Stimulated activated CD8-positive, alpha-beta memory T cell treated with anti-CD3 and anti-CD28 coated beads, Interleukin-4, amount 100 ng/mL, for 48 hours (primary cell): ENCODE results near the gene HLF.

ENCODE experiments used
- DNase-seq: peaks from one replicate; pipeline ENCODE4 v3.0.0-alpha.2; 2020

Gene HLF

GRCh38 chr17:55258578-55259135, 6.1 kb upstream of the HLF start:
- DNase-seq, result no peak

- DNase-seq, result no peak
These were observed 5.1 kb upstream of the HLF start for GRCh38 chr17:55259684-55260111.

- no peak for DNase-seq
These were observed 3.4 kb upstream of the HLF start for GRCh38 chr17:55261311-55261710.

GRCh38 chr17:55263569-55264277, 1.0 kb upstream of the HLF start:
- DNase-seq, result no peak

GRCh38 chr17:55264278-55264644, 499 bp upstream of the HLF start:
- DNase-seq, result no peak

DNA sequence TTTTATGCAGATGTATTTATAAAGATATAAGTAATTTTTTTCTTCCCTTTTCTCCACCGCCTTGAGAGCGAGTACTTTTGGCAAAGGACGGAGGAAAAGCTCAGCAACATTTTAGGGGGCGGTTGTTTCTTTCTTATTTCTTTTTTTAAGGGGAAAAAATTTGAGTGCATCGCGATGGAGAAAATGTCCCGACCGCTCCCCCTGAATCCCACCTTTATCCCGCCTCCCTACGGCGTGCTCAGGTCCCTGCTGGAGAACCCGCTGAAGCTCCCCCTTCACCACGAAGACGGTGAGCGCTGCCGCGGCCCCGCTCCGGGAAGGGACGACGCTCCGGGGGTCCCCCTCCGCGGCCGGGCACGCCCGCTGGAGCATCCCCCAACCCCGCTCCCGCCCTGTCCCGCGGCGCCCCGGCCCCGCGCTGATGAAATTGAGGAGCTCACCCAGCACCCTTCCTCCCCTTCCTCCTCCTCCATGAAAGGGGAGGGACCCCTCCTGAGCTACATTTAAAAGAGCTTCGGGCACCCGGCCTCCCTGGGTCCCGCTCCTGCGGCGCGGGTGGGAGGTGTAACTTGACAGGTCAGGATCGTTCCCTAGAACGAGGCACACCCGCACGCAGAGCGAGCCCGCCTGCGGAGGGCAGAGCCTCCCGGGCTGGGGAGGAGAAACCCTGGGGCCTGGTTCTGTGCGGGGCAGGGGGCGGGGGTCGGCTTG, 706 bp downstream of the HLF start:
- peak; percentile 31 for DNase-seq

DNA sequence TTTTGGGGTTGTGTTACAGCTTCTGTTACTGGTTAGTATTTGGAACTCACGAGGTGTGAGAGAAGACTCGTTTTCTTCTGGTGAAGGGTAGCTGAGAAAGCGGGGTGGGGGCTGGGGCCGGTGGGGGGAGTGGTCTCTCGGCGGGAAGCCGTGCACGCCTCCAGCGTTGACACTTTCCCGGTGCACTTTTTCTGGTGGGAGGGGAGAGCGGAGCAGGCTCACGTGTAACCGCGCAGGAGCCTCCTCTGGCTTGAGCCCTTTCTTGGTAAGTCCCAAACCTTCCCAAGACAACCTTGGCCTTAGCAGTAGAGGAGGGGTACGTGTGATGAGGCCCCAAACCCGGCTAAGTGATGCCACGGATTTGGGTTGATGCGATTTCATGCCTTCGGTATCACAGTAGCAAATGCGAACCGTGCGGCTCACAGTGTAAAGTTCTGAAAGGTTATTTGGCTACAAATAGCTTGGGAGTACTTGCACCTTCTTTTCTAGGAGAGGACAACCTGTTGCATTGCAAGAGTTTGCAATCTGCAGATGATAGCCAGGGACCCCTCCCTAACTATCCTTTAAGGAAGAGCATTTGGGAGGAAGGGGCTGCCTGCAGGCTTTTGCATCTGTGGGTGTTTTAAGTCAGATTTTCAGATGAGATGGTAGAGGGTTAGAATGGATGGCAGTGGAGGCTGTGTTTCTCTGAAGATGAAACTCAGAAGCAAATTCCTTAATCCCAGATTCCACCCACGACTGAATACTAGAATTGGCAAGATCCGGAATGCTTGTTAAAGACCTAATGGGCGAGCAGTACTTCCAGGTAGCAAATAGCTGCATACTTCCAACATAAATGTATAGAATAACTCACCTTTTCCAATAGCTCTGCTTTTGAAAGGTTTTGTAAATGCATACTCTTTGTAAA, 1.5 kb downstream of the HLF start:
- no peak for DNase-seq

GRCh38 chr17:55266958-55267688, 2.4 kb downstream of the HLF start:
- DNase-seq, result no peak

DNA sequence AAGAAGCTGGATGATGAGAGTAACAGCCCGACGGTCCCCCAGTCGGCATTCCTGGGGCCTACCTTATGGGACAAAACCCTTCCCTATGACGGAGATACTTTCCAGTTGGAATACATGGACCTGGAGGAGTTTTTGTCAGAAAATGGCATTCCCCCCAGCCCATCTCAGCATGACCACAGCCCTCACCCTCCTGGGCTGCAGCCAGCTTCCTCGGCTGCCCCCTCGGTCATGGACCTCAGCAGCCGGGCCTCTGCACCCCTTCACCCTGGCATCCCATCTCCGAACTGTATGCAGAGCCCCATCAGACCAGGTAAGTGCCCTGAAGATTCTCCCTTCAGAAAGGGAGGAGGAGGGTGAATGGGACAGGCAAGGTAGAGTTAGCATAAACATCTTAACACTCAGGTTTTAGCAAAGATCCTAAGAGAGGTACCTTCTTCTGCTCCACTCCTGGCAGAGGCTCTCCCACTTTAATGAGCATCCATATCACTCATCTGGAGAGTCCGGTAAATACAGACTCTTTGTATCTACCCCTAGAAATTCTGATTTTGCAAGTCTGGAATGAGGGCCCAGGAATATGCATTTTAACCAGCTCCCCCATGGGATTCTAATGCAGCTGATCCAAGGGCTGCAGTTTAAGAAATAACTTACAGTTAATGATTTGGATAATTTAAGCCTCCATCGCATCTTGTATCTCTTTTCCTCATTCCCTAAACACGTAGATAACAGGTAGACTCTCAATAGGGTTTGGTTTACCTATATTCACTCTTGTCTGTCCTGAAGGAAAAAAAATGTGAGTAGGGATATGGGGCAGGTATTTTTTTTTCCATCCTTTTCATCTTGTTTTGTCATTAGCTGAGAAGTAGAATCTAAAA, 3.3 kb downstream of the HLF start:
- no peak for DNase-seq

DNA sequence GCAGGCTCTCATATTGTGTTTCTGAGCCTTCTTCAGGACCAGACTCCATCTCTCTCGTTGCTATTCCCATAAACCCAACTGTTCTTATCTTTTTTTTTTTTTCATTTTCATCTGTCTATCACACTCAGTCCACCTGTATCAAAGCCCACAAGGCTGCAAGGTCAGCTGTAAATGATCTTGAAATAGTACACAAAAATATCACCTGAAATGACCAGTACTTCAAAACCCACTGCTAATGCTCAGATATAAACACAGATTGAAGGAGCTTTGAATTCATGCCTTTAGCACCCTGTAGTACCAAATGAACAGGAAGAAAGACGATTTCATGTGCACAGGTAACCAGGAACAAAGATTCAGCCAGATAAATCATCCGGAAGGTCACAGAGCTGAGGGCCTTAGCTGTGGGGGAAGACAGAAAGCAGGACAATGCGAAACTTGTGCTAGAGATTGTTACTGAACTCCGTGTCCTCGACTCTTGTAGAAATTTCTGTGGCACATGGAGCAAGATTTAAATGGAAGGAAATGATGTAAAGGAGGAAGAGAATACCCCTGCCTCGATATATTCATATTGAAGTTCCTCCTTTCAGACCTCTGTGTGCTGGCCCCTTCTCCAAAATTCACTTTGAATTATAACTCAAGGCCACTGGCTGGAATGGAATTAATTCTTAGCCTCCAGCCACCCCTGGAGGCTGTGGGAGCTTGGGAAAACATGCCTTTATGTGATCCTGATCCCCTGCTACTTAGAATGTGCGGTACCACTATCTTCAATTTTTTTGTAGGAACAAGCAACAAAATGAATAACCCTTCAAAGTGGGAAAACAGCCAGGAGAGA, 4.1 kb downstream of the HLF start:
- DNase-seq, result no peak

- no peak for DNase-seq
These were observed 5.1 kb downstream of the HLF start for GRCh38 chr17:55269894-55270293.

DNA sequence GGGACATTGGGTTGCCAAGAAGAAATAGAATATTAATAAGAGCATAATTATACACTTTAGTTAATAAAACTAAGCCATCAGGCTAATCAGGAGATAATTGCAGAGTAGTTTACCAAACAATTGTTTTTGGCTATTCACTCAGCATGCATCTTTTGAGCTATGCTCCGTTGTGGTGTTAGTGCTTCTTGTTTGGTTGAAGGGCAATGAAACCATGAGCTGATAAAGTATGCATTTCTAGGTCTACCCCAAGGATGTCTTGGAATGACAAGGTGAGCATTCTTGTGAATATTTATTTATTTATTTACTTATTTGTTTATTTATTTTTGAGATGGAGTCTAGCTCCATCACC, 6.4 kb downstream of the HLF start:
- no peak for DNase-seq

- no peak for DNase-seq
These were observed 7.4 kb downstream of the HLF start for GRCh38 chr17:55271958-55272710.

DNA sequence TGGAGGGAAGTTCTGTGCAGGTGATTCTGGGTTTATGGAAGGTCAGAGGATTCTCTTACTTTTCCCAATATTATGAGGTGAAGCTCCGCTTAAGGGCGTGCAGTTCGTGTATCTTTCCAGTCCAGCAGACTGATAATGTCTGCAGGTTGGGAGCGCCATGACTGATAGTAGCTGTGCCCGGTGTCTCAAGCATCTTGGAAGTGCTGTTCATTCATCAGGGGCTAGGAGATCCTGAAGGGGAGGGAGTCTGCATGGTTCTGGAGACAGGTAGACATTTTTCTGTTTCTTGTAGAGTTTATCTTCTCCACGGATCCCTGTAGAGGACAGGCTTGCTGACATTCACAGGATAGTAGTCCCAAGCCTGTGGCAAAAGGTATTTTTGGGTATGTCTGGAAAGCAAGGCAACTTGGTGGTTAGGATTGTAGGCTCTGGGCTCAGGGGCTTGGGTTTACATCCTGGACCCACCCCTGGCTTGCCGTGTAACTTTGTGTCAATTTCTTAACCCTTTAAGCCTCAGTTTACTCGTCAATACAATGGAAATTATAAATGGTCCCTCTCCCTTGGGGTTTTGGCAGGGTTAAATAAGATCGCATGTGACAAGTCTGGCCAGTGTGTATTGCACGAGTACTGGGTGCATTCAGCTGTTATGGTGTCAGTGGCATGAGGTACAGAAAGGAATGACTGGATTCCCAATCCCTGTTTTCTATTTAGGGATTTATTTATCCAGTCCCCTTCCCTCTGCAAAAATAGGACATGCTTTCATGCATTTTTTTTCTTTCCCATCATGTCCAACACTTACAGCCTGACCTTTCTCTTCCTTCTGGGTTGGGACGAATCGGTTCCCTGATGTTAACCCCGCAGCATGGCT, 8.2 kb downstream of the HLF start:
- no peak for DNase-seq

DNA sequence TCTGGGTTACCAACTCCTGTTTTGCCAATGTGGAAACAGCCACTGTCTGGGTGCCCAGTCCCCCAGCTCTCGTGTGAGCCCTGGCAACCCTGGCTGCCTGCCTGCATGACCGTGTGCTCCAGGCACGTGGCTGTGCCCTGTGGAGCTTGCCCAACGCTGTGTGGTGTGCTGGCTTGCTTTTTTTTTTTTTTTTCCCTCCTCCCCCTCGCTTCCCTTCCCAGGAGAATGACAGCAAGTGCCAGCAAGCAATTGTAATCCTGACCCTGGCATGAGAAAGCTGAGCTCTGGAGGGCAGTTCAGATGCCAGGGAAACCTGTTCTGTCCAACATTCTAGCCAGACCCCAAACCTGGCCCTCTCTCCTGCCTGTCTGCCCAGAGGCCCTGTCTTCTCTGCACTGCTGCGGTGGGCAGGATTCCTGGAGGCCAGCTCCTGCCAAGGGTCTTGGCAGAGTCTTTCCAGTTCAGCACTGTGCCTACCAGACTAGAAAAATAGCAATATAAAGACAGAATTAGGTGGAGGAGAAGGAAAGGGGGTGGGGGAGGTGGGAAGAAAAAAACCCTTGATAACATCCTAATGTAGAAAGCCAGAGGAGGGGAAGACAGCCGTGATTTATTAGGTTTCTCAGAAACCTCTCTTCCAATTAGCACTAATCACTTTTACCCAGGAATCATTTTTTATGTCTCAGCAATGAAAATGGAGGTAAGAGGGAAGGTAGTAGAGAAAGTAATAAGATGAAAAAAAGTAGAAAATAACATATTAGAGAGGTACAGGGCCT, 9.0 kb downstream of the HLF start:
- no peak for DNase-seq

- no peak for DNase-seq
These were observed 9.8 kb downstream of the HLF start for GRCh38 chr17:55274355-55275255.
